NCI-H526 (cell line): ENCODE data around the gene CBX5.

Experiments
- DNase-seq, 2 experiments: peaks; one replicate each; lab custom pipeline; 2025; lab: John Stamatoyannopoulos, UW

Gene CBX5

GRCh38 chr12:54225666-54226065 lies 54.3 kb downstream of the CBX5 start:
- DNase-seq = no peak

GRCh38 chr12:54222609-54223008 lies 57.3 kb downstream of the CBX5 start:
- DNase-seq = no peak

GRCh38 chr12:54221402-54221984 lies 58.4 kb downstream of the CBX5 start:
- DNase-seq = no peak

- no peak for DNase-seq
Observed at GRCh38 chr12:54220567-54220966, 59.4 kb downstream of the CBX5 start.

GRCh38 chr12:54220092-54220557 lies 59.8 kb downstream of the CBX5 start:
- DNase-seq = peak; percentile 34 to 84

GRCh38 chr12:54217774-54218241 lies 62.1 kb downstream of the CBX5 start:
- DNase-seq = peak; percentile 92 to 98

- DNase-seq = peak; percentile 94 to 97
Observed at GRCh38 chr12:54216797-54217661, 62.9 kb downstream of the CBX5 start.

- peak in 1 of 2 experiments; percentile 48 for DNase-seq
Observed at GRCh38 chr12:54215989-54216796, 63.7 kb downstream of the CBX5 start.

GRCh38 chr12:54214553-54215406 lies 65.1 kb downstream of the CBX5 start:
- DNase-seq = peak; percentile 89 to 97

- DNase-seq = no peak
Observed at GRCh38 chr12:54213079-54213478, 66.8 kb downstream of the CBX5 start.

- no peak for DNase-seq
Observed at GRCh38 chr12:54211920-54212319, 68.0 kb downstream of the CBX5 start.

GRCh38 chr12:54210400-54210790 lies 69.5 kb downstream of the CBX5 start:
- DNase-seq = no peak

GRCh38 chr12:54208591-54208990 lies 71.3 kb downstream of the CBX5 start:
- DNase-seq = no peak

GRCh38 chr12:54207539-54208294 lies 72.2 kb downstream of the CBX5 start:
- peak; percentile 90 to 96 for DNase-seq

- peak in 1 of 2 experiments; percentile 53 for DNase-seq
Observed at GRCh38 chr12:54206791-54207190, 73.1 kb downstream of the CBX5 start.

GRCh38 chr12:54204316-54204715 lies 75.6 kb downstream of the CBX5 start:
- DNase-seq = no peak

- DNase-seq = peak; percentile 67 to 92
Observed at GRCh38 chr12:54201001-54201794, 78.7 kb downstream of the CBX5 start.

- no peak for DNase-seq
Observed at GRCh38 chr12:54200412-54200811, 79.5 kb downstream of the CBX5 start.

GRCh38 chr12:54199917-54200316 lies 80.0 kb downstream of the CBX5 start:
- DNase-seq = no peak

- DNase-seq = no peak
Observed at GRCh38 chr12:54199034-54199433, 80.9 kb downstream of the CBX5 start.
